NCI-H526 treated with DMSO at 0.1 percent for 48 hours (cell line): ENCODE results near the gene NHSL2.

ENCODE experiments used
- DNase-seq: peaks from one replicate; lab custom pipeline; 2025; lab: John Stamatoyannopoulos, UW

Gene NHSL2

DNA sequence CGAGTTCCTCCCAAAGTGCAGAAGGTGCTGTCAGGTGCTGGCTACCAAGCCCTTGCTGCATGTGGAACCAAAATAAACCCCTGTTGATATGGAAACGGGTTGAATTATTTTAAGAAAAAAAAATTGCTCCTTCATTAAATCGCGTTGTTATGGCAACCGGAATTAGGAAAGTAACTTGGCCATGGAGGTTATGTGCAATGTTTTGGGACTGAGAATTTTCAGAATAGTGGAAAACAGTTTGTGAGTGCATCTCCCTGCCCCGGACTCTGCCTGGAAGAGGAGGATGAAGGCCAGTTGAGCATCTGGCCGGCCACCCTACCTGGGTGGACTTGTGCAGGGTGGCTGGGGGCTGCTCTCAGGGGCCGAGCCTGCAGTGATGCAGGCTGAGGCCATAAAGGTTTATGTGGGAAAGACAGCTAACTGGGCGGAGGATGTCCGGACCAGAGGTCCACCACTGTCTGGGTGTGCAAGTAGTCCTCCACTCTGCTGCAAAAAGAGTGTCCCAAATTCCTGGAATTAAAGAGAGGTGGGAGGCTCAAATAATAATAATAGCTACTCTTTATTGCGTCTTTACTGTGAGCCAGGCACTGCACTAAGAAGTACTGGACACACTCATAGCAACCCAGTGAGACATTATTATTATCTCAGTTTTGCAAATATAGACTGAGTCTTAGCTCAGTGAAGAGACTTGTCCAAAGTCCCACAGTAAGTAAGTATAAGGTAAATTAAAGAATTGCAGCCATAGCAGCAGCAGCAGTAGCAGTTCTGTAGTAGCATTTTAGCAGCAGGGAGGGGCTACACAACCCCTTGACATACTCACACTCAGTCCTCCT is 200.4 kb downstream of the NHSL2 start:
- no peak for DNase-seq

GRCh38 chrX:72113461-72113860 is 202.8 kb downstream of the NHSL2 start:
- no peak for DNase-seq

- DNase-seq: no peak
Observed at GRCh38 chrX:72114306-72114705, 203.7 kb downstream of the NHSL2 start.

GRCh38 chrX:72114807-72115206 is 204.2 kb downstream of the NHSL2 start:
- no peak for DNase-seq

- no peak for DNase-seq
Observed at GRCh38 chrX:72115380-72115779, 204.7 kb downstream of the NHSL2 start.

GRCh38 chrX:72117636-72118210 is 207.1 kb downstream of the NHSL2 start:
- no peak for DNase-seq

DNA sequence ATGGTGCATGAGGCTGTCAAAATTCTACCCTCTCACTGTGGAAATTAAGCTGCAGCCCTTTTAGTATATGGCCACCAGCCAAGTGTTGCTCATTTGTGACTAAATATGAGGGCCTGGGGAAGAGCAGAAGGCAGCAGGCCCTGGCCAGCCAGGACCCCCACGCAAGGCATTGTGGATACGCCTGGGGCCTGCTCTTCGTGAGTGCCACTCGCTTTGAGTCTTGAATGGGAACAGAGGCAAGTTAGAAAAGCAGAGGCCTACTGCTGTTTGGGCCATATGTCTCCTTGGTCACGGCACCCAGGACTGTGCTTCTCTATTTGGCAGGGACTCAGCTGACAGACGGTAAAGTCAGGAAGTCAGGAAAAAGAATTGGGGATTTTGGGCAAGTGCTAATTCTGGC is 210.2 kb downstream of the NHSL2 start:
- no peak for DNase-seq

DNA sequence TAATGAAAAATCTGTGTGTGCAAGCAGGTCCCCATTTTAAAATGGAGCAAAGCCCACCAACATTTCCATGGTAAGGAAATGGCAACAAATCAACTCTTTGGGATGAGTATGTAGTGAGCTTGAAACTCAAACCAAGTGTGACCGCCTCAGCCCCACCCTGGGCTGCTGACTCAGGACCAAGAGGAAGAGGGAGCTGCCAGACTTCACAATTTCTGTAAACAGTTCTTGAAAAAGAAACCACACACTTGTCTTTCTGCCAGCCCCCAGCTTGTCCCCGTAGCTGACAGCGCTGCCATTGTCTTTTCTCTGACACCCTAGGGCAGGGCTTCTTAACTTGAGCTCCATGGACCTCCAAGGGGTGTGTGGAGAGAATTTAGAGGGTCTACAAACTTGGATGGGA is 210.7 kb downstream of the NHSL2 start:
- no peak for DNase-seq

- no peak for DNase-seq
Observed at GRCh38 chrX:72122621-72123337, 212.1 kb downstream of the NHSL2 start.

- DNase-seq: no peak
Observed at GRCh38 chrX:72123471-72124185, 213.0 kb downstream of the NHSL2 start.

DNA sequence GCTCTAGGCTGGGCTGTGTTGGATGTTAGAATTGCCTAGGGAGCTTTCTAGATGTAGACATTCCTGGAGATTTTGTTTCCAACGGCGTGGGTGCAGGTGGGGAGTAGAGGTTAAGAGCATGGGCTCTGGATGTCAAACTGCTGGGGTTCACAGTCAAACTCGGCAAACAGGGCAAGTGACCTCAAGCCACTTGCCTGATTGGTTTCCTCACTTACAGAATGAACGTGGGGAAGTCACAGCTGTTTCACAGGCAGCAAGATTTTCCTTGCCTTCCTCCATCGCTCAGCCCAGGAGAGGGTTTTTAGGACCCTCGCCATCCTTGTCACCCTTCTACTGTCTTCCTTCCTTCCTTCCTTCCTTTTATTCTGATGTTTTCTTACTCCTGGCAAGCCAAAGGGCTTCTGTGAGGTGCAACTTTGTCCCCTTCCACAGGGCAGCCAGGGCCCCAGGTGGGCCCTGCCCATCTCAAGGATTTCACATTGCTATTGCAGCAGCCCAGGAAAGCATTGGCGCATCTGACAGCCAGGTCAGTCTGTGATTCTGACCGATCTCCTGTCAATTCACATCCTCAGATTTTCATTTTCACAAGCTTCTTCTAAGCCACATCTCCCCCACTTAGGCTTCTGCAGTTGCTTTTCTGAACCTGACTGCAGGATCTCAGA is 214.0 kb downstream of the NHSL2 start:
- DNase-seq: no peak

- no peak for DNase-seq
Observed at GRCh38 chrX:72125331-72126047, 214.8 kb downstream of the NHSL2 start.

GRCh38 chrX:72126048-72126415 is 215.4 kb downstream of the NHSL2 start:
- no peak for DNase-seq

GRCh38 chrX:72126539-72127140 is 216.0 kb downstream of the NHSL2 start:
- peak; percentile 47 for DNase-seq

DNA sequence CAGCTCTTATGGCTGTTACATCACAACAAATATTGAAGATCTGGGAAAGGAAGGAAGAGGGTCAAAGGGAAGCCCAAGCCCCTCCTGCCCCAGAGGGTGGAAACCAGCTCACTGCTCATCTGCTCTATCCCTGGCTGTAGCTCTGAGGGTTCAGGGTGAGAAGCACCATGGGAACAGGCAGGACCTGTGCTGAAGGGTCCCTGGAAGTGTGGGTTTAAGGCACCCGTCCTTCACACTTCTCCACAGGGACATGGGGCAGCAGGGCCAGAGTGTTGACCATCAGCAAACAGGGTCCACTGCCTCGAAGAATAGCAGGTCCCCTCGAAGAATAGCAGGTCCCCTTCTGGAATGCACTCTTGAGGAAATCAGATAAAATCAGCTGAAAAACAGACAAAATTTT is 216.7 kb downstream of the NHSL2 start:
- no peak for DNase-seq

- DNase-seq: no peak
Observed at GRCh38 chrX:72128183-72128834, 217.7 kb downstream of the NHSL2 start.

DNA sequence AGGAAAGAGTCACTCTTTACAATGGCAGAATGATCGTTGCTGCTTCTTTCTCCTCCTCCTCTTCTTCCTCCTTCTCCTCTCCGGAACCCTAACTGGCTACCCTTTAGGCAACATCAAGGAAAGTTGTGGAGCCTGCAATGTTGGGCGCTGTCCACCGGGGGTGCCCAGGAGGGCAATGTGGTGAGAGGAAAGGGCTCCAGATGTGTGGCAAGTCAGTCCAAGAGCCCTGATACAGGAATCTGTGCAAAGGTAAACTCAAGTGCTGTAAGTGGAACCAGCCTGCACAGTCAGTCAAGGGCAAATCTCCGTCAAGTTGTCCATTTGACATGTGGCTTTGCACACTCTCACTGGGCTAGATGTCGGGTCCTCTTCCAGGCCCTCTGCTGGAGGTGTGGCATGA is 218.2 kb downstream of the NHSL2 start:
- no peak for DNase-seq

DNA sequence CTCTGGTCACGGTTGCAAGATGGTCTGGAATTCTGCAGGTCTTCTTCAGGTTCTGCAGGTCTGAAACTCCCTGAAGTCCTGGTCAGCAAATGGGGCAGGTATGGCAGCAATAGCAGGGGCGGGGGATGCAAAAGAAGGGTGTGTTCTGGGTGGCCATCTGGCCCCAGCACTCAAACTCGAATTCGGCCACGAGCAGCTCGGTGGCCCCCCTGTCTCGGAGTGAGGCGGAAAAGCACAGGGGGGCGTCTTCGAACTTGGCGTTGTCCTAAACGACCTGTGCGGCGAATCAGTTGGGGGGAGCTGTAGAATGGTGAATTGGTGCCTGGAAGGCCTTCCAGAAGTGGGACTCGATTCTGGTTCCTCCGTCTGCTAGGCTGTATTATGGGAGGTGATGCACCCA is 219.0 kb downstream of the NHSL2 start:
- DNase-seq: no peak

- no peak for DNase-seq
Observed at GRCh38 chrX:72130156-72130761, 219.6 kb downstream of the NHSL2 start.

GRCh38 chrX:72130762-72131250 is 220.2 kb downstream of the NHSL2 start:
- DNase-seq: no peak
